Neural crest cell (in vitro differentiated cells): ENCODE data around the gene KREMEN1. TPM values are rescaled to one million over a fixed set of nuclear protein-coding genes. Genes with fewer than 3 reads are reported as not detected.

ENCODE experiments used
- DNase-seq: peaks from one replicate; pipeline ENCODE4 v3.0.0; 2021; ENCODE audit warnings: low read depth, mixed read lengths, low spot score
- H3K27ac Mint-ChIP-seq: one replicate; pipeline ENCODE4 v1.8.0; 2021; ENCODE audit warnings: mild to moderate bottlenecking, mixed read lengths; ENCODE audit not compliant: unreplicated experiment
- H3K27me3 Mint-ChIP-seq: 2 replicates; pipeline ENCODE4 v1.8.0; 2021; ENCODE audit warnings: low read depth, mild to moderate bottlenecking, mixed read lengths
- H3K36me3 Mint-ChIP-seq: 2 replicates; pipeline ENCODE4 v1.8.0; 2021; ENCODE audit warnings: low read depth, mild to moderate bottlenecking, mixed read lengths
- H3K4me1 Mint-ChIP-seq: 2 replicates; pipeline ENCODE4 v1.8.0; 2021; ENCODE audit warnings: mixed read lengths
- H3K4me3 Mint-ChIP-seq: one replicate; pipeline ENCODE4 v1.8.0; 2021; ENCODE audit warnings: mild to moderate bottlenecking, mixed read lengths
- H3K9me3 Mint-ChIP-seq: 2 replicates; pipeline ENCODE4 v1.8.0; 2021; ENCODE audit warnings: mixed read lengths
- CTCF ChIP-seq: fragments of 200-600 bp; sonication (generic); conservative IDR thresholded peaks from 2 replicates; pipeline ENCODE4 v1.5.0; 2021; ENCODE audit warnings: antibody characterized with exemption, mild to moderate bottlenecking
- total RNA-seq: library from RNA; stranded (reverse); gene quantifications from 2 replicates; pipeline ENCODE4 v1.2.1, GENCODE V29; 2021

The KREMEN1 gene
- total RNA-seq, 1 donor from 2014 or later: 3.9 TPM

- no peak overlapping the region for H3K27ac Mint-ChIP-seq
- peaks cover 13% of the 10 kb centered on the region for H3K27me3 Mint-ChIP-seq
- peaks cover 42% of the 10 kb centered on the region for H3K4me1 Mint-ChIP-seq
- DNase-seq: no peak
- H3K9me3 Mint-ChIP-seq: no peaks in the 10 kb centered on the region
- TF ChIP-seq CTCF: no peak
- H3K36me3 Mint-ChIP-seq: no peaks in the 10 kb centered on the region
- H3K4me3 Mint-ChIP-seq: no peak overlapping the region
Measured at GRCh38 chr22:29208879-29209623, 136.2 kb downstream of the KREMEN1 start.

GRCh38 chr22:29209624-29209929, 136.7 kb downstream of the KREMEN1 start:
- no peak overlapping the region for H3K4me3 Mint-ChIP-seq
- H3K27ac Mint-ChIP-seq: no peak overlapping the region

GRCh38 chr22:29211066-29211465, 138.2 kb downstream of the KREMEN1 start:
- H3K27ac Mint-ChIP-seq: no peak overlapping the region
- H3K36me3 Mint-ChIP-seq: no peaks in the 10 kb centered on the region
- H3K27me3 Mint-ChIP-seq: peaks cover 7% of the 10 kb centered on the region
- no peak for DNase-seq
- H3K4me3 Mint-ChIP-seq: no peak overlapping the region
- no peak for TF ChIP-seq CTCF
- no peaks in the 10 kb centered on the region for H3K9me3 Mint-ChIP-seq
- peaks cover 37% of the 10 kb centered on the region for H3K4me1 Mint-ChIP-seq

More at GRCh38 chr22:29209624-29209929, 136.7 kb downstream of the KREMEN1 start:
- no peak for TF ChIP-seq CTCF
- Mint-ChIP-seq H3K9me3 (no peaks in the 10 kb centered on the region), H3K27me3 (peaks cover 10% of the 10 kb centered on the region), H3K36me3 (no peaks in the 10 kb centered on the region), H3K4me1 (peaks cover 42% of the 10 kb centered on the region)
- no peak for DNase-seq

- DNase-seq: no peak
- Mint-ChIP-seq H3K36me3 (no peaks in the 10 kb centered on the region), H3K27me3 (peaks cover 4% of the 10 kb centered on the region), H3K27ac (no peak overlapping the region), H3K9me3 (no peaks in the 10 kb centered on the region), H3K4me1 (peaks cover 34% of the 10 kb centered on the region), H3K4me3 (no peak overlapping the region)
- no peak for TF ChIP-seq CTCF
Measured at GRCh38 chr22:29211466-29211865, 138.6 kb downstream of the KREMEN1 start.

GRCh38 chr22:29212743-29213142, 139.9 kb downstream of the KREMEN1 start:
- no peak for DNase-seq
- no peaks in the 10 kb centered on the region for H3K27me3 Mint-ChIP-seq
- no peaks in the 10 kb centered on the region for H3K9me3 Mint-ChIP-seq
- H3K4me3 Mint-ChIP-seq: no peak overlapping the region
- no peak overlapping the region for H3K27ac Mint-ChIP-seq
- H3K36me3 Mint-ChIP-seq: no peaks in the 10 kb centered on the region
- H3K4me1 Mint-ChIP-seq: peaks cover 21% of the 10 kb centered on the region
- no peak for TF ChIP-seq CTCF
